IPS-18a (cell line): ENCODE results near the gene JARID2.

ENCODE experiments used
- H3K27ac ChIP-seq: one replicate; pipeline ENCODE4 v1.5.1; 2013; ENCODE audit warnings: low read length
- H3K27me3 ChIP-seq: one replicate; pipeline ENCODE4 v1.6.1; 2013; ENCODE audit warnings: mild to moderate bottlenecking, low read length; ENCODE audit not compliant: control insufficient read depth, insufficient read depth
- H3K36me3 ChIP-seq: one replicate; pipeline ENCODE4 v1.6.1; 2013; ENCODE audit warnings: low read depth, low read length; ENCODE audit not compliant: control insufficient read depth
- H3K4me1 ChIP-seq: one replicate; pipeline ENCODE4 v1.6.1; 2013; ENCODE audit warnings: low read depth, low read length; ENCODE audit not compliant: control insufficient read depth
- H3K4me3 ChIP-seq: one replicate; pipeline ENCODE4 v1.5.1; 2013; ENCODE audit warnings: low read length
- H3K9ac ChIP-seq: one replicate; pipeline ENCODE4 v1.6.1; 2013; ENCODE audit warnings: mild to moderate bottlenecking, low read length, moderate library complexity
- H3K9me3 ChIP-seq: one replicate; pipeline ENCODE4 v1.6.1; 2013; ENCODE audit warnings: low read depth, low read length; ENCODE audit not compliant: control insufficient read depth

JARID2 gene

DNA sequence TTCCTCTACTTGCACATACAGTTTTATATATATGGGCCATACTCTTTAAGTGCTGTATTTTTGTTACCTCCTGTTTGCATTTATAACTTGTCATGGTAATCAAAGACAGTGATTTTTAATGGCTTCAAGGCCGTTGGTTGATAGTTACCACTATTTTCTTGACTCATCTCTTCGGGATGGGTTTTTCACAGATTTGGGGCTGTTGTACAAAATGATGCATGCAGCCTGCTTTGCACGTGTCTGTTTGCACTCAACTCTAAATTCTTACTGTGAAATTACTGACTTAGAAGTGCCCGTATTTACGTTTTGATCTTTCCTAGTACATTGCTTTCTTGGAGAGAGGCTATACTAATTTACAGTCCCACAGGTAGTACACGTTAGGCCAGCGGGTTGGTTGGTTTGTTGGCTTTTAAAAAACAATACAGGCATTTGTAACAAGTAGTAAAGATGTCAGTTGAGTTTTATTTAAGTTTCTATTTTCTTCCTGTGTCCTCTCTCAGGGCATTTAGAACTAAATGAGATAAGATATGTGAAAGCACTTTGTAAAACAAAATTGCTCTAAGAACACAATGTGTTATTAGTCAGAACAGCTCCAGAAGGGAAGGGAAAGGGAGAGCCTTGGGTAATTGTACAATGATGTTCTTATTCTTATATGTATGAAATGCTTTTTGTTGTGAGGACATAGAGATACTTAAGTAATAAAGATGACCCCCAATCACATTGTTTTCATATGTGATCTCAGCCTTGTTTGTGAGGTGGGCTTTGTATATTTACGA, 11.7 kb downstream of the JARID2 start:
- H3K27me3 ChIP-seq, result no peaks in the 10 kb centered on the region
- H3K27ac ChIP-seq, result no peak overlapping the region
- H3K4me3 ChIP-seq, result no peak overlapping the region
- no peak overlapping the region for H3K9ac ChIP-seq
- H3K36me3 ChIP-seq, result peaks cover 11% of the 10 kb centered on the region
- peaks cover 75% of the 10 kb centered on the region for H3K4me1 ChIP-seq
- H3K9me3 ChIP-seq, result no peaks in the 10 kb centered on the region

GRCh38 chr6:15259766-15260098, 13.9 kb downstream of the JARID2 start:
- H3K9me3 ChIP-seq, result no peaks in the 10 kb centered on the region
- H3K27ac ChIP-seq, result no peak overlapping the region
- H3K4me3 ChIP-seq, result no peak overlapping the region
- H3K36me3 ChIP-seq, result no peaks in the 10 kb centered on the region
- H3K4me1 ChIP-seq, result peaks cover 72% of the 10 kb centered on the region
- no peaks in the 10 kb centered on the region for H3K27me3 ChIP-seq
- H3K9ac ChIP-seq, result no peak overlapping the region

- Histone ChIP-seq H3K36me3 (no peaks in the 10 kb centered on the region), H3K27ac (no peak overlapping the region), H3K4me1 (peaks cover 71% of the 10 kb centered on the region), H3K4me3 (no peak overlapping the region), H3K9ac (no peak overlapping the region), H3K27me3 (no peaks in the 10 kb centered on the region), H3K9me3 (no peaks in the 10 kb centered on the region)
Observed at GRCh38 chr6:15260099-15260821, 14.4 kb downstream of the JARID2 start.

GRCh38 chr6:15263780-15264374, 18.0 kb downstream of the JARID2 start:
- no peak overlapping the region for H3K27ac ChIP-seq
- no peaks in the 10 kb centered on the region for H3K9me3 ChIP-seq
- no peaks in the 10 kb centered on the region for H3K36me3 ChIP-seq
- H3K4me1 ChIP-seq, result peaks cover 78% of the 10 kb centered on the region
- no peaks in the 10 kb centered on the region for H3K27me3 ChIP-seq
- H3K4me3 ChIP-seq, result peak overlapping the region; percentile 51
- H3K9ac ChIP-seq, result no peak overlapping the region

- H3K4me1 ChIP-seq, result peaks cover 78% of the 10 kb centered on the region
- H3K36me3 ChIP-seq, result no peaks in the 10 kb centered on the region
- H3K27ac ChIP-seq, result no peak overlapping the region
- H3K9me3 ChIP-seq, result no peaks in the 10 kb centered on the region
- H3K9ac ChIP-seq, result no peak overlapping the region
- H3K4me3 ChIP-seq, result peak overlapping the region; percentile 51
- no peaks in the 10 kb centered on the region for H3K27me3 ChIP-seq
Observed at GRCh38 chr6:15264412-15264811, 18.5 kb downstream of the JARID2 start.

DNA sequence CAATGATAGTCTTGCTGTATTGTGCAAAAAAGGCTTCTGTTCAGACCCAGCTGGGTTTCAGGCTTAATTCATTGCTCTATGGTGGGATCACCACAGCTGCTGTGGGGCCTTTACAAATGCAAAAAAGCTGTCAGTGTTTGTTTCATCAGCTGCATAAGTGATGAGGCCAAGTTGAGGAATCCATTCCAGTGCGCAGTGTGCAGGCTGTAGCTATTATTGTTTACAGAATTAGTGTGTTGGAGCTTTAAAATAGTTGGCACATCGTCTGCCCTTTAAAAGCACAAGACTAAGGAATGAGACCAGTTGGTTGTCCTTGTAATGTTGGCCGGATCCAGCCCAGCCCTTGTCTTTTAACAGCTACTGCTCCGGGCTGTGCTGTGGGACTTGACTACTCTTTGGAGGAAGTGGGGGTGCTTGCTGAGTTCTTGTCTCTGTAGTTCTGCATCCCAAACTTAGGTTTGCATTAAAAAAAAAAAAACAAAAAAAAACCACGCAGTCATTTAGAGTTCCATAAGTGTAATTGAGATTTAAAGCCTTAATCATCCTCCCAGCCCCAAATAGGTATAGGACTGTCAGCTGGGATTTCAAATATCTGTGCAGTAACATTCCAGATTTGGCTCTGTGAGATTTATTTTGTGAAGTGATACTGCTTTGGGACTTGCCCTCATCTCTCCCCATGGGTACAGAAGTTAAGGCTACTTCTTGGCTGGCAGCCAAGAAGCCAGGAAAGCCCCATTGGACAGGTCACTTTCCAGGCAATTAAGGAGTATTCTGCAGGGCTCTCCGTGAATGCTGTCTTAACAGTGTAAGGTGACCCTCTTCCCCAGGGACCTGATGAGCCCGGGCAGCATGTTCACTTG, 19.3 kb downstream of the JARID2 start:
- Histone ChIP-seq H3K9me3 (no peaks in the 10 kb centered on the region), H3K36me3 (no peaks in the 10 kb centered on the region), H3K9ac (no peak overlapping the region), H3K4me1 (peaks cover 80% of the 10 kb centered on the region), H3K27ac (no peak overlapping the region), H3K4me3 (peak overlapping the region; percentile 51), H3K27me3 (no peaks in the 10 kb centered on the region)

DNA sequence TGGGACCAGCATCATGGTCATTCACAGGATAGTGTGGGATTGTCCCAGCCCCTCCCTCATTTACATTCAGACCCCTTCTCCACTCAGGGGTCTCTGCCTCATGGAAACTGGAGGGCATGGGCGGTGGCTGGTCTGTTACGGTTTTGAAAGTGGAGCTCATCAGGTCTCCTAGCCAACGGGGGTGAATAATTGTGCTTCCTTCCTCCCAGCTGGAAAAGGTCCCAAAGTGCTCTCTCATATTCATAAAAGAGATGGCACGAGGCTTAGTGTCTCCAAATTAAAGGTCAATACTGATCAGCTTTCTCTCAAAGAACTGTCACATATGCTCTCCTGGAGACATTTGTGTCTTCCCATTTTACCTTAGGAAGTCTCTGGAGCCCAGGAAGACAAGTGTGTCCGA, 19.9 kb downstream of the JARID2 start:
- no peak overlapping the region for H3K27ac ChIP-seq
- no peaks in the 10 kb centered on the region for H3K9me3 ChIP-seq
- no peaks in the 10 kb centered on the region for H3K27me3 ChIP-seq
- no peaks in the 10 kb centered on the region for H3K36me3 ChIP-seq
- peak overlapping the region; percentile 51 for H3K4me3 ChIP-seq
- H3K4me1 ChIP-seq, result peaks cover 77% of the 10 kb centered on the region
- H3K9ac ChIP-seq, result no peak overlapping the region

- no peak overlapping the region for H3K9ac ChIP-seq
- no peaks in the 10 kb centered on the region for H3K9me3 ChIP-seq
- no peaks in the 10 kb centered on the region for H3K27me3 ChIP-seq
- H3K27ac ChIP-seq, result peak overlapping the region; percentile 12
- H3K36me3 ChIP-seq, result no peaks in the 10 kb centered on the region
- H3K4me3 ChIP-seq, result peak overlapping the region; percentile 51
- peaks cover 78% of the 10 kb centered on the region for H3K4me1 ChIP-seq
Observed at GRCh38 chr6:15266423-15266996, 20.6 kb downstream of the JARID2 start.

DNA sequence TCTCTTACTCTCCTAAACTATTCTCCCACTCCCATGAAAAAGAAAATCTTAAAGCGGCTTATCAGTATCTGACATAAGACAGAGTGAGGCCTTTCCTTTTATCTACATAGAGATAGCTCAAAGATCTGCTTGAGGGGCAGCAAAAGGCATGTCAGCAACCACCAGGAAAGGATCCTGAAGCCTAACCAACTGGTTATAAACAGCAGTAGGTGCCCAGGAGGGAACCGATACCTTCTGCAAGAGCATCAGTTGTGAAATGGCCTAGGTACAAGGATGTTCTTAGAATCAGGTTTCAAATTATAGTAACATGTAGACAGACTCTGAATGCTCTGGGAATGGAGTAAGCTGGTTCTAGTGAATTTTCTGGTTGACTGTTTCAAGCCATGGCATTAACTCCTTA, 21.4 kb downstream of the JARID2 start:
- Histone ChIP-seq H3K27ac (no peak overlapping the region), H3K4me1 (peaks cover 82% of the 10 kb centered on the region), H3K4me3 (peak overlapping the region; percentile 51), H3K27me3 (no peaks in the 10 kb centered on the region), H3K9me3 (no peaks in the 10 kb centered on the region), H3K9ac (no peak overlapping the region), H3K36me3 (no peaks in the 10 kb centered on the region)

DNA sequence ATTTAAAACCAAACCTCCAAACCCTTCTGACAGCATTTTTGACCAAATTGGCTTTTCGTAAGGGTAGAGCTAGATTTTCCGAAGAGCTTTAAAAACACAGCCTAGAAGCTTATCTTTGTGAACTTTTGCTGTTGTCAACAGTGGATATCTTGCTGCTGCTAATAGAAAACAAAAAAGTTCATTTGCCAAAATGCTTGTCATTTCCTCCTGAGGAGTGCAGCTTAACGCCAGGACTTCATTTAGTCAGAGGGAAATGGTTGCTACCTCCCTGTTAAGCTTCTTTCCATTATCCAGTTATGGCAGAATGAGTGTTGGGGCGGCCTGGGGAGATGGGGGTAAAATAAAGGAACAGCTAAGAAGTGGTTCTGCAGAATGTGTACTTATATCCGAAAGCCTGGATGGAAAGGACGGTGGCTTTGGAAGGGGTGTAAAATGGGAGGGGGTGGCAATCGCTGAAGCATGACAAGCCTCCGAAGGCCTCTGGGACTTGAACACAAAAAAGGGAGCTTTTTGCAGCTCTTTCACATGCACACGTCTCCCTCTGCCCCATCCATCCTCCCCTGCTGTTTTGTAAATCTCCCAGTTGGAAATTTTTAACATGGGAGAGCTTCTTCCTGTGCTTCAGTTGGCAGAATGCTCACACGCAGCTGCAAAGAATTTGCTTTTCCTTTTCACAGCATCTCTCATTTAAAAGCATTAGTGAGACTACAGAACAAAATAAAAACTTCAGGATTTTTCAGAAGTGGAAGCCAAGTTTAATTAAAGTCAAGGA, 22.5 kb downstream of the JARID2 start:
- Histone ChIP-seq H3K27me3 (no peaks in the 10 kb centered on the region), H3K4me3 (peak overlapping the region; percentile 51), H3K36me3 (no peaks in the 10 kb centered on the region), H3K4me1 (peaks cover 75% of the 10 kb centered on the region), H3K27ac (peak overlapping the region; percentile 42), H3K9me3 (no peaks in the 10 kb centered on the region), H3K9ac (peak overlapping the region; percentile 24)
